ENCODE results near the gene NBPF9. TPM values are rescaled to one million over a fixed set of nuclear protein-coding genes. Genes with fewer than 3 reads are reported as not detected.
"Not testable (repeated sequence)": the region's sequence is repeated elsewhere in the genome, so short reads cannot be mapped to it uniquely, and the experiment has no call there.

NBPF9 gene, protein sequence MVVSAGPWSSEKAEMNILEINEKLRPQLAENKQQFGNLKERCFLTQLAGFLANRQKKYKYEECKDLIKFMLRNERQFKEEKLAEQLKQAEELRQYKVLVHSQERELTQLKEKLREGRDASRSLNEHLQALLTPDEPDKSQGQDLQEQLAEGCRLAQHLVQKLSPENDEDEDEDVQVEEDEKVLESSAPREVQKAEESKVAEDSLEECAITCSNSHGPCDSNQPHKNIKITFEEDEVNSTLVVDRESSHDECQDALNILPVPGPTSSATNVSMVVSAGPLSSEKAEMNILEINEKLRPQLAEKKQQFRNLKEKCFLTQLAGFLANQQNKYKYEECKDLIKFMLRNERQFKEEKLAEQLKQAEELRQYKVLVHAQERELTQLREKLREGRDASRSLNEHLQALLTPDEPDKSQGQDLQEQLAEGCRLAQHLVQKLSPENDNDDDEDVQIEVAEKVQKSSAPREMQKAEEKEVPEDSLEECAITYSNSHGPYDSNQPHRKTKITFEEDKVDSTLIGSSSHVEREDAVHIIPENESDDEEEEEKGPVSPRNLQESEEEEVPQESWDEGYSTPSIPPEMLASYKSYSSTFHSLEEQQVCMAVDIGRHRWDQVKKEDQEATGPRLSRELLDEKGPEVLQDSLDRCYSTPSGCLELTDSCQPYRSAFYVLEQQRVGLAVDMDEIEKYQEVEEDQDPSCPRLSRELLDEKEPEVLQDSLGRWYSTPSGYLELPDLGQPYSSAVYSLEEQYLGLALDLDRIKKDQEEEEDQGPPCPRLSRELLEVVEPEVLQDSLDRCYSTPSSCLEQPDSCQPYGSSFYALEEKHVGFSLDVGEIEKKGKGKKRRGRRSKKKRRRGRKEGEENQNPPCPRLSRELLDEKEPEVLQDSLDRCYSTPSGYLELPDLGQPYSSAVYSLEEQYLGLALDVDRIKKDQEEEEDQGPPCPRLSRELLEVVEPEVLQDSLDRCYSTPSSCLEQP (N-terminal part only)
- total RNA-seq (ENCODE audit: insufficient read depth, low replicate concordance): 16.4 TPM

GRCh38 chr1:149103109-149104081 is at the start of gene NBPF9:
NBPF9 (minus strand) TSS chr1:149103551; CDS start chr1:149082139, 21,412 bp downstream.
- DNase-seq (ENCODE audit: low spot score): peak; percentile 44

DNA sequence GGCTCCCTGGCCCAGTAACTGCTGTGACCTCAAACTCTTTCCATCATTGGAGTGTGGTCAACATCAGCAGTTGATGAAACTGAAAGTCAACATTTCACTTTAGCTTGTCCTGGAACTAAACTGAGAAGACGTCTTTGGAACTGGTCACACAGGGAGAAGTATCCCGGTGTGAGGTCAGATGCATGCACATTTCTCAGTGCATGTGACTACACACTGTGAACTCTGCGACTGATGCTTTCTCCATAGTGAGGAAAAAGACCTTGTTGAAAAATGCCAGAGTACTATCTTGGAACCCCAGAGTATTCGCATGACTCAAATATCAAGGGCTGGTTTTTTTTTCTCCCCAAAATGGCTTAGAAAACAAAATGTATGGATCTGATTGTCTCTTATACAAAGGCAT is 46.6 kb upstream of the NBPF9 start:
- not testable (repeated sequence) for DNase-seq (ENCODE audit: low spot score)

- DNase-seq (ENCODE audit: low spot score): not testable (repeated sequence)
Observed at GRCh38 chr1:149137585-149137984, 34.2 kb upstream of the NBPF9 start.

GRCh38 chr1:149130938-149131337 is 27.6 kb upstream of the NBPF9 start:
- DNase-seq (ENCODE audit: low spot score): not testable (repeated sequence)

DNA sequence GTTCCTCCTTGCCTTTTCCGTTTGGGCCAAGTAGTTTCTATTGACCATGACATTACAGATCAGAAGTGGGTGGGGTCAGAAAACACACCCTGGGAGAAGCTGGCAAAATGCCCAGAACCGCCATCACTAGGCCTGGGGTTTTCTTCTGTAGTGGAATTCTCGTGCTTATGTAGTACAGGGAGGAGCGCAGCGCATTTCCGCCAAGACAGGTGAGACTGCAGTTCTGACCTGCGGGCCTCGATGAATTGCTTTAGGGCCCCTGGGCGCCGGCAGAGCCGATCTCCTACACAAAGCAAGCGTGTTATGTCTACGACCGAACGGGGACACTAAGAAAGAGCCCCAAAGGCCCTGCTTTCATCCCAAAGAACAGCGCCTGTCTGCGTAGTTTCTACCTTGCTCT is 25.9 kb upstream of the NBPF9 start:
- not testable (repeated sequence) for DNase-seq (ENCODE audit: low spot score)

DNA sequence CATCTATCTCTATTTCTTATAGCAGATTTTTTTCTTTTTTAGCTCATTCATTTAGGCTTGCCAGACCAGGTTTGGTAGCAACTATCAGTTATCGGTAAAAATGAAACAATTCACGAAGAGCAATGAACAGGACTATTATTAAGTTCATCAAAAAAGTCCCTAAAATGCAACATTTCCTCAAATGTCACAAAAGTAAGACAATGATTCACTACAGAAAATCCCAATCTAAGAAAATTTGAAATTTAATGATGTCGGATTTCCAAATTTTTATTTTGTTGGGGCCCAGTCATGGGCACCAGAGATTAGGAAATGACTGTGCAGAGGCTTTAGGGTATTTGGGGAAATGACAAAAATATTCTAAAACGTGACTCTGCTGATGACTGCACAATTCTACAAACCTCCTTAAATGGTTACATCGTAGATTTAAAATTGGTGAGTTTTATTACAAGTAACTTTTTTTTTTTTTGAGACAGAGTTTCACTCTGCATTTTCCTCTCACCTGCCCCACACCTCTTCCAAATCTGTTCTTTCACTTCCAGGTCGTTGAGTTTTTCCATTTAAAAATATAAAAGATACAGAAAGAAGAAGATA is 23.3 kb upstream of the NBPF9 start:
- not testable (repeated sequence) for DNase-seq (ENCODE audit: low spot score)

DNA sequence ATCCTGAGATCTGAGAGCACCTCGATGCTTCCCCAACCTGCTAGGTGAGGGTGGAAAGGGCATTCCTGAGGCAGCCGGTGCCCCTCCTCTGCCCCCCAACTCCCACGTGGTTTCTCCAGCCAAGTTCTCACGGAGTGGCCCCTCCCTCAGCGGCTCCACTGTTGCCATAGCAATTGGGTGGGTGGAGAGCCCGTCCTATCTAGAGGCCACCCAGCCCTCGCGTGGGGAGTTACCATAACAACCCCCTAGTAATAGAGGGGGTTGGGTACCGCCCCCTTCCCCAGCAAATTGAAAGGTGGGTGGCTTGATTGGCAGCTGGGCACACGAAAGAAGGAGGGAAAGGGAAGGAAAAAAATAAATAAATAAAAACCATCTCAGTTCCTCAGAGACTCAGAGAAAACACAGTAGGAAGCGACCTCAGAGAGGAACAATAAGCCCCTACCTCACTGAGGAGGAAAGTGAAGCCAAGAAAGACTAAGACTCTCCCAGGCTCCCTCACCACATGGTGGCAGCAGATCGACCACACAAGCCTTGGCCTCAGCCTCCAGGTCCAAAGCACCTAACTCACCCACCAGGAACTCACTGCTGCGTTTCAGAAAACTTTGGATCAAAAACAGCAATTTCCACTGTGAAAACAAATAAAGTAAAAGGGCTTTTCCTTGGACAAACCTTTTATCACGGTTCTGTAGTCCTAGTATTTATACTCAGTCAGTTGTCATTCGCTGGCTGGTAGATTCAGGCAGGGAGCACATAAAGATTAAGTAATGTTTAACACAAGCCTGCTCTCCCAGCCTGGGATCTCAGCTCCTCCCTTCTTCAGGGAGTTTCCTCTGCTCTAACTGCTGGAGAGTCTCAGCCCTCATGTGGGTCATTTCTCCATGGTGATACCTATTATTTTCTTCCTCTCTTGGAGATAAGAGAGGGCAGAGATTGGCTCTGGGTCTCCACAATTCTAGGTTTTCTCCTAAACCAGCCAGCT is 20.9 kb upstream of the NBPF9 start:
- DNase-seq (ENCODE audit: low spot score): peak; percentile 5

- DNase-seq (ENCODE audit: low spot score): not testable (repeated sequence)
Observed at GRCh38 chr1:149112828-149113227, 9.5 kb upstream of the NBPF9 start.

- not testable (repeated sequence) for DNase-seq (ENCODE audit: low spot score)
Observed at GRCh38 chr1:149110343-149110742, 7.0 kb upstream of the NBPF9 start.

- not testable (repeated sequence) for DNase-seq (ENCODE audit: low spot score)
Observed at GRCh38 chr1:149102574-149102973, 777 bp downstream of the NBPF9 start.

- DNase-seq (ENCODE audit: low spot score): not testable (repeated sequence)
Observed at GRCh38 chr1:149098276-149098675, 5.1 kb downstream of the NBPF9 start.

GRCh38 chr1:149093155-149093554 is 10.2 kb downstream of the NBPF9 start:
- DNase-seq (ENCODE audit: low spot score): not testable (repeated sequence)

- DNase-seq (ENCODE audit: low spot score): not testable (repeated sequence)
Observed at GRCh38 chr1:149075505-149076127, 27.7 kb downstream of the NBPF9 start.

- DNase-seq (ENCODE audit: low spot score): not testable (repeated sequence)
Observed at GRCh38 chr1:149064611-149065010, 38.7 kb downstream of the NBPF9 start.

- not testable (repeated sequence) for DNase-seq (ENCODE audit: low spot score)
Observed at GRCh38 chr1:149043056-149043455, 60.3 kb downstream of the NBPF9 start.

DNA sequence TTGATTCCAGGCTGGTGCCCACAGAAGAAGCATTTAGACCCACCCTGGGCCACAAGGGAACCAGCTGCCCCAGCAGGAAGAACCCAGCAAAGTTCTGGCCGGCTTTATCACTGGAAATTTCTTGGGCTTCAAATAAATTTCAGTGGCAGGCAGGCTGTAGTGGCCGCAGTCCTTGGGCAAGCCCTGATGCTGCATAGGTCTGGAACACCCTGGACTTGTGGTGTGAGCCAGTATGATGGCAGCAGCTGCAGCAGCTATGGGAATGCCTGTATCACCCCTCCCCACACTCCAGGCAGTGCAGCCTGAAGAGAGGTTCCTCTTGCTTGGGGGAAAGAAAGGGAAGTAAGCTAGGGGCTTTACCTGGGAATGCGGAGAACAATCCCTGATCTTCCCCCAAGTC is 69.4 kb downstream of the NBPF9 start:
- DNase-seq (ENCODE audit: low spot score): not testable (repeated sequence)

DNA sequence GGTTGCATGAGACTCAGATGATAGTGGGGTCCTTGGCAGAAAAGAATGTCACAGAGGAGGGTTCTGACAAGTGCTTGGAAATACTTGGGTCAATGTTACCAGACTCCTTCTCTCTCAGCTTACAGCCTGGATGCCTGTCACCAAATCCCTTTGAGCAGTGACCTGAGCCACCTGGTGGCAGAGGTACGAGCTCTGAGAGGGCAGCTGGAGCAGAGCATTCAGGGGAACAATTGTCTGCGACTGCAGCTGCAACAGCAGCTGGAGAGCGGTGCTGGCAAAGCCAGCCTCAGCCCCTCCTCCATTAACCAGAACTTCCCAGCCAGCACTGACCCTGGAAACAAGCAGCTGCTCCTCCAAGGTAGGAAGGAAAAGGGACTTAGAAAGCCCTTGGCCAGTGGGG is 79.0 kb downstream of the NBPF9 start:
- not testable (repeated sequence) for DNase-seq (ENCODE audit: low spot score)

- not testable (repeated sequence) for DNase-seq (ENCODE audit: low spot score)
Observed at GRCh38 chr1:149018577-149018976, 84.8 kb downstream of the NBPF9 start.

DNA sequence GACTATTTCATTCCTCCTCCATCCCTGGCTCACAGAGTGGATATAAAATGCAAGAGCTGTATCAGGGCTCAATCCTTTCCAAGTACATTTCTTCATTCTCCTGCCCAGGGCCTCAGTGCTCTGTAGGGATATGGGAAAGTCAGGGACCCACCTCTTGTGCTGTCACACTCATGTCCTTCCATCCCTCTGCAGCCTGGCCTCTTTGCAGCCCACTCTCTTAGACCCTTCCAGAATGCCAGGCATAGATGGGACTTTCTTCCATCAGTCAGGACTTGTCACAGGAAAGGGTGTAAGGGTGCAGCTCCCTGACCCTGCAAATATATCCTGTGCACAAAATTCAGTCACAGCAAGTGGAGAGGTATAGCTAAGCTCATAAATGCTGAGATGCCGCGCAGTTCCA is 86.7 kb downstream of the NBPF9 start:
- DNase-seq (ENCODE audit: low spot score): not testable (repeated sequence)

All from umbilical cord (tissue), 2 donors.